Stimulated activated naive CD8-positive, alpha-beta T cell treated with anti-CD3 and anti-CD28 coated beads, Interleukin-15, Interleukin-2, amounts not matched to agents 100 ng/mL and 50 ng/mL, for 24 hours (primary cell): ENCODE results near the gene PRDM1.

ENCODE experiments used
- H3K27ac Mint-ChIP-seq: one replicate; pipeline ENCODE4 v1.8.0; 2021; ENCODE audit warnings: mild to moderate bottlenecking, mixed read lengths
- H3K27me3 Mint-ChIP-seq: one replicate; pipeline ENCODE4 v1.8.0; 2021; ENCODE audit warnings: mixed read lengths
- H3K36me3 Mint-ChIP-seq: one replicate; pipeline ENCODE4 v1.8.0; 2021; ENCODE audit warnings: low read depth, mixed read lengths
- H3K4me1 Mint-ChIP-seq: one replicate; pipeline ENCODE4 v1.8.0; 2021; ENCODE audit warnings: low read depth, mixed read lengths
- H3K4me3 Mint-ChIP-seq: one replicate; pipeline ENCODE4 v1.8.0; 2021; ENCODE audit warnings: mild to moderate bottlenecking, mixed read lengths
- H3K9me3 Mint-ChIP-seq: one replicate; pipeline ENCODE4 v1.8.0; 2021; ENCODE audit warnings: mixed read lengths

PRDM1 gene

GRCh38 chr6:106113256-106113959, 27.3 kb downstream of the PRDM1 start:
- H3K9me3 Mint-ChIP-seq: no peaks in the 10 kb centered on the region
- peak overlapping the region; percentile 30 for H3K4me3 Mint-ChIP-seq
- peaks cover 14% of the 10 kb centered on the region for H3K27me3 Mint-ChIP-seq
- peaks cover 74% of the 10 kb centered on the region for H3K4me1 Mint-ChIP-seq
- H3K36me3 Mint-ChIP-seq: peaks cover 4% of the 10 kb centered on the region
- peak overlapping the region; percentile 47 for H3K27ac Mint-ChIP-seq

- Mint-ChIP-seq H3K4me1 (peaks cover 81% of the 10 kb centered on the region), H3K4me3 (peak overlapping the region; percentile 30), H3K36me3 (no peaks in the 10 kb centered on the region), H3K9me3 (no peaks in the 10 kb centered on the region), H3K27ac (peak overlapping the region; percentile 47), H3K27me3 (peaks cover 13% of the 10 kb centered on the region)
Observed at GRCh38 chr6:106114492-106114891, 28.4 kb downstream of the PRDM1 start.

GRCh38 chr6:106115286-106115685, 29.1 kb downstream of the PRDM1 start:
- H3K36me3 Mint-ChIP-seq: no peaks in the 10 kb centered on the region
- no peak overlapping the region for H3K4me3 Mint-ChIP-seq
- H3K27ac Mint-ChIP-seq: peak overlapping the region; percentile 55
- peaks cover 89% of the 10 kb centered on the region for H3K4me1 Mint-ChIP-seq
- no peaks in the 10 kb centered on the region for H3K9me3 Mint-ChIP-seq
- peaks cover 7% of the 10 kb centered on the region for H3K27me3 Mint-ChIP-seq

- H3K36me3 Mint-ChIP-seq: no peaks in the 10 kb centered on the region
- H3K4me3 Mint-ChIP-seq: no peak overlapping the region
- peaks cover 5% of the 10 kb centered on the region for H3K27me3 Mint-ChIP-seq
- no peaks in the 10 kb centered on the region for H3K9me3 Mint-ChIP-seq
- H3K27ac Mint-ChIP-seq: peak overlapping the region; percentile 27
- H3K4me1 Mint-ChIP-seq: peaks cover 95% of the 10 kb centered on the region
Observed at GRCh38 chr6:106116125-106116832, 30.1 kb downstream of the PRDM1 start.

GRCh38 chr6:106117579-106117978, 31.4 kb downstream of the PRDM1 start:
- Mint-ChIP-seq H3K4me1 (peaks cover 83% of the 10 kb centered on the region), H3K27me3 (peaks cover 9% of the 10 kb centered on the region), H3K36me3 (no peaks in the 10 kb centered on the region), H3K4me3 (peak overlapping the region; percentile 30), H3K27ac (peak overlapping the region; percentile 81), H3K9me3 (no peaks in the 10 kb centered on the region)

GRCh38 chr6:106118835-106119431, 32.8 kb downstream of the PRDM1 start:
- Mint-ChIP-seq H3K9me3 (no peaks in the 10 kb centered on the region), H3K27ac (no peak overlapping the region), H3K4me3 (no peak overlapping the region), H3K36me3 (no peaks in the 10 kb centered on the region), H3K4me1 (peaks cover 70% of the 10 kb centered on the region), H3K27me3 (peaks cover 14% of the 10 kb centered on the region)

GRCh38 chr6:106119546-106119945, 33.4 kb downstream of the PRDM1 start:
- no peak overlapping the region for H3K4me3 Mint-ChIP-seq
- H3K27me3 Mint-ChIP-seq: peaks cover 14% of the 10 kb centered on the region
- peaks cover 66% of the 10 kb centered on the region for H3K4me1 Mint-ChIP-seq
- H3K9me3 Mint-ChIP-seq: no peaks in the 10 kb centered on the region
- no peak overlapping the region for H3K27ac Mint-ChIP-seq
- no peaks in the 10 kb centered on the region for H3K36me3 Mint-ChIP-seq

GRCh38 chr6:106120006-106120405, 33.9 kb downstream of the PRDM1 start:
- Mint-ChIP-seq H3K36me3 (no peaks in the 10 kb centered on the region), H3K4me3 (no peak overlapping the region), H3K27ac (no peak overlapping the region), H3K9me3 (no peaks in the 10 kb centered on the region), H3K4me1 (peaks cover 66% of the 10 kb centered on the region), H3K27me3 (peaks cover 14% of the 10 kb centered on the region)

- H3K27me3 Mint-ChIP-seq: peaks cover 14% of the 10 kb centered on the region
- no peaks in the 10 kb centered on the region for H3K9me3 Mint-ChIP-seq
- H3K4me3 Mint-ChIP-seq: no peak overlapping the region
- H3K4me1 Mint-ChIP-seq: peaks cover 66% of the 10 kb centered on the region
- H3K36me3 Mint-ChIP-seq: no peaks in the 10 kb centered on the region
- no peak overlapping the region for H3K27ac Mint-ChIP-seq
Observed at GRCh38 chr6:106120406-106120805, 34.3 kb downstream of the PRDM1 start.

- Mint-ChIP-seq H3K4me3 (no peak overlapping the region), H3K27me3 (peaks cover 18% of the 10 kb centered on the region), H3K4me1 (peaks cover 61% of the 10 kb centered on the region), H3K36me3 (no peaks in the 10 kb centered on the region), H3K27ac (no peak overlapping the region), H3K9me3 (no peaks in the 10 kb centered on the region)
Observed at GRCh38 chr6:106122306-106122918, 36.3 kb downstream of the PRDM1 start.

- Mint-ChIP-seq H3K4me3 (no peak overlapping the region), H3K36me3 (no peaks in the 10 kb centered on the region), H3K9me3 (no peaks in the 10 kb centered on the region), H3K27ac (no peak overlapping the region), H3K4me1 (peaks cover 54% of the 10 kb centered on the region), H3K27me3 (peaks cover 18% of the 10 kb centered on the region)
Observed at GRCh38 chr6:106122938-106123656, 37.0 kb downstream of the PRDM1 start.

- Mint-ChIP-seq H3K27ac (no peak overlapping the region), H3K9me3 (no peaks in the 10 kb centered on the region), H3K4me3 (no peak overlapping the region), H3K27me3 (peaks cover 21% of the 10 kb centered on the region), H3K36me3 (no peaks in the 10 kb centered on the region), H3K4me1 (peaks cover 45% of the 10 kb centered on the region)
Observed at GRCh38 chr6:106124015-106124414, 37.9 kb downstream of the PRDM1 start.

- peaks cover 41% of the 10 kb centered on the region for H3K4me1 Mint-ChIP-seq
Observed at GRCh38 chr6:106124437-106125430, 38.6 kb downstream of the PRDM1 start.

More at GRCh38 chr6:106124437-106125430, 38.6 kb downstream of the PRDM1 start:
- H3K4me3 Mint-ChIP-seq: no peak overlapping the region
- no peaks in the 10 kb centered on the region for H3K36me3 Mint-ChIP-seq
- peaks cover 23% of the 10 kb centered on the region for H3K27me3 Mint-ChIP-seq
- H3K27ac Mint-ChIP-seq: peak overlapping the region; percentile 42
- H3K9me3 Mint-ChIP-seq: no peaks in the 10 kb centered on the region
